ENCODE data around the gene MOCS1.

Gene MOCS1

DNA sequence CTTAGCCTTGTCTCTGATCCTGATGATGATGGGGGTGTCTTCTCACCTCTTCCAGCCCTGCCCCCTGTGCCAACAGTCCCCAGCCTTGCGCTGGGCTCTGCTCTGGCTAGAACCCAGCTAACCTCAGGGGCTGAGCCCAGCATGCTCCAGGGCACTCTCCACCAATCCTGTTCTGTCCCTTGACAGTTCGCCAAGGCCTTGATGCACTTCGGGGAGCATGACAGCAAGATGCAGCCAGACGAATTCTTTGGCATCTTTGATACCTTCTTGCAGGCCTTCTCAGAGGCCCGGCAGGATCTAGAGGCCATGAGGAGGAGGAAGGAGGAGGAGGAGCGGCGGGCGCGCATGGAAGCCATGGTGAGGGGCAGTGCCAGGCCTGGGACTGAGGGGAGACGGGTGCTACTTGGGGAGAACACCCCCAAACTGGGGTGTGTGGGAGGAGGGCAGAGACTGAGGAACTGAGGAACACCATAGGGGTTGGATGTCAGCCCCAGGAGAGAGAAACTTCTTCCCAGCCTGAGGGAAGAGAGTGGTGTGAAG lies 33.1 kb downstream of the MOCS1 start:
- no peak for DNase-seq

DNA sequence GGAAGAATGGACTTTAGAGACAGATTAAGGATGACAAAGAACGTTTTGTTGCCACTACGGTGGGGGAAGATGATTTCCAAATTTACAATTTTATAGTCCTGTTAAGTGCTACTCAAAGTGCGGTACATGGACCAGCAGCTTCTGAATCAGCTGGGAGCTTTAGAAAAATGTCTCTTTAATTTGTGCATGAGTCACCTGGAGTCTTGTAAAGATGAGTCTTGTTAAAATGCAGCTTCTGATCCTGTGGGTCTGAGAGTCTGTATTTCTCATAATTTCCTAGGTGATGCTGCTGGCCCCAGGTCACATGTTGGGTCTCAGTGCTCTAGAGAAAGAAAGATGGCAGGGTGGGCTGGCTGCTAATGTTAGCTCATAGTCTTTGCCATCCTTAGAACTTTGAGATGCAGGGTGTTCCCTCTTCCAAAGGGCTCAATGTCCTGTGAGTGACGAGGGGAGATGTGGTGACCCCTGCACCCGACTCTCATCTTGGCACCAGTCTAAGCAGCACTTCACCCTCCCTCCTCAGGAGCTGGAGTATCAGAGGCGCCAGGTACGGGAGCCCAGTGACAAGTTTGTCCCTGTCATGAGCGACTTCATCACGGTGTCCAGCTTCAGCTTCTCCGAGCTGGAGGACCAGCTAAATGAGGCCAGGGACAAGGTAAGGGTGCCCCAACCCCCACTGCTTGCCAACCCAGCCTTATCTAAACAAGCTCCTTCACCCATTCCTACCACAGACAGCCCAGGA lies 34.5 kb downstream of the MOCS1 start:
- no peak for DNase-seq

- DNase-seq: no peak
These were observed 35.6 kb downstream of the MOCS1 start for GRCh38 chr6:39898625-39899024.

DNA sequence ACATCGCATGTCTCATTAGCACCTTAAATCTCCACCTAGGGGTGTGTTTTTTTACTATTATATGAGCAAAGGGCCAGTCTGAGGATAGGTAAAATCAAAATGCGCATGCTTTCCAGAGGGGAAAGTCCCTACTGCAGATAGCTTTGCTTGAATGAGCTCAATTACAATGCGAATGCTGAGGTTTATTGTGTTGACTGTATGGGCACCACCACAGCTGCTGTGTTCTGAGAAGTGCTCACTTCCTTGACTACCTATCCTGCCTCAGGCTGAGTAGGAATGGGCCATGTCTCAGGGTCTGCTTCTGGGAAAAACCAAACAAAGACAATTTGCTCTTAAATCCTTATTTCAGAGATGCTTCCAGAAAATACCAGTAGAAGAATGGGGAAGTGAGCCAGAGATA lies 36.6 kb downstream of the MOCS1 start:
- DNase-seq: no peak

- DNase-seq: no peak
These were observed 37.6 kb downstream of the MOCS1 start for GRCh38 chr6:39896701-39897100.

GRCh38 chr6:39893286-39893685 lies 41.0 kb downstream of the MOCS1 start:
- DNase-seq: no peak

DNA sequence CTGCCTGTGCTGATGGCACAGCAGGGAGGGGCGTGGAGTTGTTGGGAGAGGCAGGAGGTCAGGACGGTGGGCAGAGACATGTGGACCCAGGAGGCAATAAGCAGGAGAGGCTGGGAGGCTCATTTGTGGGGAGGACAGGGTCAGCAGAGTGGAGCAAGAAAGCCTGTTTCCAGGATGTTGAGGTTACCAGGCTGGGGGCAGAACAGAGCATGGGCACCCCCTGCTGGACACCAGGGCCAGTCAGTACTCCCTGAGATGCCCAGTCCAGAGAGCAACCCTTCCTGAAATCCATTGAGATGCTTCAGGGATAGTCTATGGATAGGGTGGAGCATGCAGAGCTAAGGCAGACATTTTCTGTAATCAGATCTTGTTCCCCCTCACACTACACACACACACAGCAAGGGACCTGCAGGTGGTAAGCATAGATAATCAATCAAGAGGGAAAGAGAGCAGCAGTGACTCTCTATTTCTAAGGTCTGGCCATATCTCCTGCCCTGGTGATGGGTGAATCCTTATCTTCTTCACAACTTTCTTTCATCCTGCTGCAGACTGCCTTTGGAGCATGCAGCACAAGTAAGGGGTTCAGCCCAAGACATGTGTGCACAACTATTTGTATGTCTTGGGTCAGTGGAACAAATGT lies 41.7 kb downstream of the MOCS1 start:
- no peak for DNase-seq

GRCh38 chr6:39891976-39892375 lies 42.3 kb downstream of the MOCS1 start:
- no peak for DNase-seq

DNA sequence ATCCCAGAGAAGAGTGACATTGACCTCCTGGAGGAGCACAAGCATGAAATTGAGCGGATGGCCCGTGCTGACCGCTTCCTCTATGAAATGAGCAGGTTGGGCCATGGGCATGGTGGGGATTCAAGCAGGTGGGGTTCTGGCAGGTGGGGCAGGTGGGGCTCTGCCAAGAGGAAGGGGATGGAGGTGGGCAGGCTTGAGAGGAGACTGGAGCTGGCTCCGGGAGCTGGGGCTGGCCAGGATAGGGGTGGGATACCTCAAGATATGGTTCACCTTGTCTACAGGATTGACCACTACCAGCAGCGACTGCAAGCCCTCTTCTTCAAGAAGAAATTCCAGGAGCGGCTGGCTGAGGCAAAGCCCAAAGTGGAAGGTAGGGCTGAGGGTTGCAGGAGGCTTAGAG lies 42.9 kb downstream of the MOCS1 start:
- DNase-seq: no peak

GRCh38 chr6:39889229-39889628 lies 45.0 kb downstream of the MOCS1 start:
- no peak for DNase-seq

- DNase-seq: no peak
These were observed 46.4 kb downstream of the MOCS1 start for GRCh38 chr6:39887692-39888450.

- no peak for DNase-seq
These were observed 47.4 kb downstream of the MOCS1 start for GRCh38 chr6:39886871-39887270.

- DNase-seq: no peak
These were observed 48.6 kb downstream of the MOCS1 start for GRCh38 chr6:39885691-39886090.

- DNase-seq: no peak
These were observed 49.6 kb downstream of the MOCS1 start for GRCh38 chr6:39884696-39885095.

GRCh38 chr6:39882531-39882899 lies 51.7 kb downstream of the MOCS1 start:
- no peak for DNase-seq

GRCh38 chr6:39881851-39882530 lies 52.3 kb downstream of the MOCS1 start:
- no peak for DNase-seq

- no peak for DNase-seq
These were observed 53.7 kb downstream of the MOCS1 start for GRCh38 chr6:39880594-39880993.

DNA sequence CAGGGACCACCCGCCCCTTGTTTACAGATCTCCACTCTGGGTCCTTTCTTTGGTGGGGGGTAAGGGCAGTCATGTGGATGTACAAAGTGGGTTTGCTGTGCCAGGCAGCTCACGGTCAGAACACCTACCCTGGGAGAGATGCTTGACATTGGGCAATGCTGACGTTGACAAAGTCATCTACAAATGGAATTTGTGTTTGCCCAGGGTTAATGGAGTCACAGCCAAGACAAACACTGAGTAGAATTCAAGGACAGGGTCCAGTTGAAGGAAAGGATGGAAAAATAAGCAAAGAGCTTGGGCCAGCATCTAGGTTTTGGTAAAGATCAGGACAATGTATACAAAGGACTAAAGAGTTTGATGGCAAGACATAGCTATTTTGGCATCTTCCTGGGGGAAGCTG lies 54.7 kb downstream of the MOCS1 start:
- no peak for DNase-seq

DNA sequence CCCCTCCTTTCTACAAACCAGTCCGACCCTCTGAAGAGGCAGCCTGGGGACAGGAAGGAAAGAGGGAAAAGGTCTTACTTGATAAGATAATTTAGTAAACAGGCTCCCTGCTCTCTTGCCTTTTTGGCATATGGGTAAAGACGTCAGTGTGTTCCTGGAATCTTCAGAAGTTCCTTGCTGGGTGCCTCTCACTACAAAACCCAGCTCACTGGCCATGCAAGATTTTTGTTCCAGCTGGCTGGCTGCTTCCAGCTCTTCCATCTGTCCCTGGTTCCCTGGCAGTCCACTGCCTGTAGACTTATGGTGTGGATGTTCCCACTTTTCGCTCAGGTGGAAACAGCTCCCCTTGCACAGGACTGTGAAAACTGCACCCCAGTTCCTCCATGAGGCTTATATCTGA lies 57.4 kb downstream of the MOCS1 start:
- DNase-seq: no peak

DNA sequence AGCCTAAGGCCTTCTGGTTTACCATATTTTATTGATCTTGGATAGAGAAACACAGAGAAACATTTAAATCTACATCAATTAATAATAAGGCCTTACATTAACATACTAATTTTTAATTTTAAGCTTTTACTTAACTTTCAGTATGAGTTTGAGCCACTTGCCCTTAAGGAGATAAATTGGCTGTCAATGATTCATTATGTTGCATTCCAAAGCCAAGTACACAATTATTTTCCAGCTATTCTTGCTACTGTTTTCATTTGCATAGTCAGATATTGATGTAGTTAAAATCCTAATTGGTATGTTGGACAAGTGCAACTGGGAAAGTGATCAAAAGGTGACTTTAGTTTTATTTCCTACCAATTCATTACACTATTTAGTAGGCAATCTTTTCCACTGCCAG lies 58.2 kb downstream of the MOCS1 start:
- DNase-seq: no peak

DNA sequence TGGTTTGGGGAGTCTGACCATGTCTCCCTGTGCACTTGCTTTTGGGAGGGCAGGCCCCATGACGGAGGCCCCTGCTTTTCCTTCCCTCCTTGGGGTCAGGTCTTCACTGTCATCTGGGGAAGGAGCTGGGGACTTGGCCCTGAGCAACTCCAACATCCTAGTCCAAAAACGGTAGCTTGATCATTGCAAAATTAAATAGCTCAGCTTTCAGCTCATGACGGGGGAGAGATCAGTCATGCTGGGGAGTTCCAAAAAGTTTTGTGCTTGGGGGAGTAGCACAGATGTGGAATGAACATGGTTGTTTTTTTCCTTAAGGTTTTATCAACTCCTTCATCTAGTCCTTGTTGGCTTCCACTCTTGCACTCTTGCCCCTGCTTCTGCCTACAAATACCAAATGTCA lies 60.8 kb downstream of the MOCS1 start:
- DNase-seq: no peak

DNA sequence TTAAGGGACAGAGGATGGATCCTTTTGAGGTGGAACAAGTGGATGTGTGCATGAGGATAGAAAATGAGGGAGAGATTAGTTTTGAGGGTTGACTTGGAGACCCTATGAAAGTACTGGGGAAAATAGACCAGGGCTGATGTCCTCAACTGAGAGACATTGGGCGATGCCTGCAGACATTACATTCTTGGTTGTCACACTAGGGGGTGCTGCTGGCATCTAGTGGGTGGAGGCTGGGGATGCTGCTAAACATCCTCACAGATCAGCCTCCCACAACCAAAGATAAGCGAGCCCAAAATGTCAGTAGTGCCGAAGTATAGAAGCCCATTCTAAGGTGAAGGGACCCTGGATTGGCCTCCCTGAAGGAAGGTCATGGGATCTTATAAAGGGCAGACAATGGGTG lies 63.3 kb downstream of the MOCS1 start:
- no peak for DNase-seq

- no peak for DNase-seq
These were observed 66.7 kb downstream of the MOCS1 start for GRCh38 chr6:39867592-39867991.
